Spinal cord (tissue), 10 donors: ENCODE measurements around the gene SMPDL3A. TPM values are rescaled to one million over a fixed set of nuclear protein-coding genes. Genes with fewer than 3 reads are reported as not detected.

Experiments used
- DNase-seq, 6 donors: peaks; one replicate each; pipeline versions ENCODE4 v3.0.0 to v3.0.0-alpha.2; 2013 to 2015; ENCODE audit warnings: low spot score in 6 of 6, low read depth in 4 of 6
- H3K27ac ChIP-seq: one replicate; pipeline ENCODE4 v1.5.1; 2013; ENCODE audit warnings: low read depth, low read length, control low read depth
- H3K27me3 ChIP-seq: one replicate; pipeline ENCODE4 v1.6.1; 2013; ENCODE audit warnings: low read length; ENCODE audit not compliant: control insufficient read depth, insufficient read depth
- H3K36me3 ChIP-seq: one replicate; pipeline ENCODE4 v1.6.1; 2013; ENCODE audit warnings: low read length; ENCODE audit not compliant: control insufficient read depth, insufficient read depth
- H3K4me1 ChIP-seq: one replicate; pipeline ENCODE4 v1.6.1; 2013; ENCODE audit warnings: low read length; ENCODE audit not compliant: control insufficient read depth, insufficient read depth
- H3K4me3 ChIP-seq: one replicate; pipeline ENCODE4 v1.5.1; 2013; ENCODE audit warnings: low read depth, low read length, control low read depth
- H3K9me3 ChIP-seq: one replicate; pipeline ENCODE4 v1.6.1; 2013; ENCODE audit warnings: low read length; ENCODE audit not compliant: control insufficient read depth, insufficient read depth
- WGBS: methylation state at CpG from one replicate; pipeline ENCODE4 v1.1.5; 2013; ENCODE audit warnings: missing lambda C conversion rate; ENCODE audit not compliant: insufficient coverage; 5-methylcytosine and 5-hydroxymethylcytosine counted together
- polyA plus RNA-seq, 2 donors: library from polyadenylated mRNA; unstranded; fragments of 120-200 nt; gene quantifications; one replicate each; pipeline ENCODE4 v1.2.1, GENCODE V29; 2013; ENCODE audit not compliant: insufficient read length in 2 of 2
- small RNA-seq: library from RNA; depleted of rRNA; stranded (forward); fragments of <200 nt; gene quantifications from one replicate; pipeline ENCODE3, GENCODE V24; 2014; ENCODE audit warnings: low replicate concordance
- total RNA-seq, 2 donors: library from RNA; depleted of rRNA in 1 of 2; stranded (reverse); fragments of 120-200 nt in 1 of 2; fragments of >200 nt in 1 of 2; gene quantifications; one replicate each; pipeline versions ENCODE4 v1.2.3 to v1.2.4, GENCODE V29; 2013 to 2014
- donor health status: healthy.

The SMPDL3A gene
- total and polyA plus RNA-seq, 4 donors: 9.0 to 19.1 (median 11.0) TPM

DNA sequence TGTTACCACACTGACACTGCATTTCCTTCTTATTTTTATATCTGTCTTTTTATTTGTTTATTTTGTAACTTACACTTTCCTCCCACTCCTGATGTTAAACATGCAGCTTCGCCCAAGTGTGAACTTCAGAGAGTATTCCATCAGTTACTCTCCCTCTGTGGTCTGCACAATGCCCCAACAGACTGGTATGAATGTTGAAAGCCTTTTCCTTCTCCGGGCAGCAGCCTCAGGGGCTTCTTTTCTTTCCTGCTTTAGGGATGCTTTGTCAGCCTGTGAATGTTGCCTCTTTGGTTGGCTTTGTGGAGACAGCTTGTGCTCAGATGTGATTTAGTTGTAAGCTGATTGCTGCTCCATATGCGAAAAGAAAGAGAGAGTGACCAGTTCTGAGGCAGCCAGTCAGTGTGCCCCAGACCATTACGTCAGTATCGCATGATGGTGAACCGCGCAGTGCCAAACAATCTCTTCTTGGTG is 44.0 kb downstream of the SMPDL3A start:
- Histone ChIP-seq H3K4me3 (peak overlapping the region; percentile 26), H3K27me3 (no peaks in the 10 kb centered on the region), H3K27ac (no peak overlapping the region), H3K36me3 (no peaks in the 10 kb centered on the region), H3K9me3 (no peaks in the 10 kb centered on the region), H3K4me1 (no peaks in the 10 kb centered on the region)
- WGBS: 6% methylated on average over 2 of the region's 7 CpGs
- peak; percentile 41 to 94 (median 58) for DNase-seq

DNA sequence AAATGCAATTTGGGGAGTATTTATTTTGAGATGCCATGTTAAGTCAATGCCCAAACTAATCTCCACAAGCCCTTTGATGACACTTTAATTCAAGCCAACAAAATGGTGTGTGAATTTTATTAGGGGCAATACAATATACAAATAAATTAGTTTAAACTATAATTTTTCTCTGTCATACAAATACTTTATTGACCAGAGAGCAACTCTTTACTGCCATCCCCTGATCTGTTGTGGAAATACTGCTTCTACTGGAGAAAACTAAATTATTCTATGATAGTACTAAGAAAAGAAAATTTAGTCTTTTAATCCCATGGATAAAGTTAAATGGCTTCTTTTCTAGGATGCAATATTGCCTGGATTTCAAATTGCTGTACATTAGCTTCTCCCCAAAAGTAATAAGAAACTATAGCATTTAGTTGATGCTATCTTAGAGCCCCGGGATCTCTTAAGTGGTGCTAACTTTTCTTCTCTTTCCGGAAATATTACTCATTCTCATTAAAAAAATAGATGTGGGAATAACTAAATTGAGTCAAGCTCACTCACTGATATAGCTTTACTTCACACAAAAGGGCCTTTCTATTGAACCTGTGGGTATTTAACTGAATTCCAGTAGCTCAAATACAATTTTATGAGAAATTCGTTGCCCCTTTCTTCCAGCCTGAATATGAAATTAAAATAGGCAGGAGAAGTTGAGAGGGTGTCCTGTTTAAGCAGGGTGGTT is 49.2 kb downstream of the SMPDL3A start:
- Histone ChIP-seq H3K36me3 (no peaks in the 10 kb centered on the region), H3K4me1 (no peaks in the 10 kb centered on the region), H3K27ac (no peak overlapping the region), H3K27me3 (no peaks in the 10 kb centered on the region), H3K9me3 (no peaks in the 10 kb centered on the region), H3K4me3 (no peak overlapping the region)
- WGBS: no CpG with 5 or more reads among the region's 3 CpGs
- DNase-seq: peak in 2 of 6 donors; percentile 34 to 79

DNA sequence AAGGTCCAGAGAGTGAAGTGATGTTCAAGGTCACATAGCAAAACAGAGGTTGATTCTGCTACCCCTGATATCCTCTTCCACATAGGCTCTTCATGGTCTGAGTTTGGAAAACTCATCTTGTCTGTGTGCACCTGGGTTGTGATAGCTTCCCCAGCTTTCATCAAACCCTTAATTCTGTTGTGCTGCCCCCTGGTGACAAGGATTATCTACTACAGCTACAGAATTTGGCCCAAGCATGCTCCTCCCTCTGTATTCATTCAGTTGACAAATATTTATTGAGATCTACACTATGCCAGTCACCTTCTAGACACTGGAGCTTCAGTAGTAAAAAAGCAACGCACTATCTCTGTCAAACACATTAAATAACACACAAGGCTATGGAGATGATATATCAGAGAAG is 50.4 kb downstream of the SMPDL3A start:
- H3K36me3 ChIP-seq: no peaks in the 10 kb centered on the region
- H3K4me3 ChIP-seq: no peak overlapping the region
- H3K4me1 ChIP-seq: no peaks in the 10 kb centered on the region
- WGBS: no CpG with 5 or more reads among the region's 1 CpG
- no peaks in the 10 kb centered on the region for H3K27me3 ChIP-seq
- peak in 4 of 6 donors; percentile 36 to 85 (median 68) for DNase-seq
- no peaks in the 10 kb centered on the region for H3K9me3 ChIP-seq
- no peak overlapping the region for H3K27ac ChIP-seq

DNA sequence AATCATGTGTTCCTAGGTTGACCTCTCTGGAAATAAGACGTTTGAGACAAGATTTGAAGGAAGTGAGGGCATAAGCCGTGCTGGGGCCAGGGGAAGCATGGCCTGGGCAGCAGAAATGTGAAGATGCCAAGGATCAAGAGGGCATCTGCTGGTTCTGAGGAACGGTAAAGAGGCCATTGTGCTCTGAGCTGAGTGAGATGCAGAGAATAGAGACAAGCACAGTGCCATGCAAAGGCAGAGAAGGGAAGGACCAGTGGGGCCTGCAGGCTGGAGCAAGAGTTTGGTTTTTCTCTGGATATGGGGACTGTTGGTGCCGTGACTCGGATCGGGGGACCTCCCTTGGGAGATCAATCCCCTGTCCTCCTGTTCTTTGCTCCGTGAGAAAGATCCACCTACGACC is 50.8 kb downstream of the SMPDL3A start:
- no peak for DNase-seq
- H3K36me3 ChIP-seq: no peaks in the 10 kb centered on the region
- WGBS: 70% methylated on average over 6 of the region's 8 CpGs

DNA sequence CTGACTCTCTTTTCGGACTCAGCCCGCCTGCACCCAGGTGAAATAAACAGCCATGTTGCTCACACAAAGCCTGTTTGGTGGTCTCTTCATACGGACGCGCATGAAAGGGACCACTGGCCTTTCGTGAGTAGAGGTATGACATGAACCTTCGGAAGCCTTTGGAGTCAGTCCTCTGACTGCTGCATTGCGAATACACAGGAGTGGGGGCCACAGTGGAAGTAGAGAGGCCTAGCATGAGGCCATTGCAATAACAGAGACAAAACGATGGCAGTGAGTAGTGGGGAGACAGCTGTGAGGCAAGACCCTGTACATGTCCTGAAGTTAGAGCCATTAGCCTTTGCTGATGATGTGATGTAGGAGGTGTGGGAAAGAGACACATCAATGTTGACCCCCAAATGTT is 56.4 kb downstream of the SMPDL3A start:
- no peak overlapping the region for H3K4me3 ChIP-seq
- DNase-seq: no peak
- no peaks in the 10 kb centered on the region for H3K4me1 ChIP-seq
- no peaks in the 10 kb centered on the region for H3K27me3 ChIP-seq
- no peaks in the 10 kb centered on the region for H3K36me3 ChIP-seq
- H3K9me3 ChIP-seq: no peaks in the 10 kb centered on the region
- WGBS: 97% methylated on average over 9 of the region's 9 CpGs
- H3K27ac ChIP-seq: no peak overlapping the region

More for the DNA sequence above, 50.8 kb downstream of the SMPDL3A start:
- Histone ChIP-seq H3K9me3 (no peaks in the 10 kb centered on the region), H3K4me1 (no peaks in the 10 kb centered on the region), H3K27ac (no peak overlapping the region), H3K27me3 (no peaks in the 10 kb centered on the region), H3K4me3 (no peak overlapping the region)

DNA sequence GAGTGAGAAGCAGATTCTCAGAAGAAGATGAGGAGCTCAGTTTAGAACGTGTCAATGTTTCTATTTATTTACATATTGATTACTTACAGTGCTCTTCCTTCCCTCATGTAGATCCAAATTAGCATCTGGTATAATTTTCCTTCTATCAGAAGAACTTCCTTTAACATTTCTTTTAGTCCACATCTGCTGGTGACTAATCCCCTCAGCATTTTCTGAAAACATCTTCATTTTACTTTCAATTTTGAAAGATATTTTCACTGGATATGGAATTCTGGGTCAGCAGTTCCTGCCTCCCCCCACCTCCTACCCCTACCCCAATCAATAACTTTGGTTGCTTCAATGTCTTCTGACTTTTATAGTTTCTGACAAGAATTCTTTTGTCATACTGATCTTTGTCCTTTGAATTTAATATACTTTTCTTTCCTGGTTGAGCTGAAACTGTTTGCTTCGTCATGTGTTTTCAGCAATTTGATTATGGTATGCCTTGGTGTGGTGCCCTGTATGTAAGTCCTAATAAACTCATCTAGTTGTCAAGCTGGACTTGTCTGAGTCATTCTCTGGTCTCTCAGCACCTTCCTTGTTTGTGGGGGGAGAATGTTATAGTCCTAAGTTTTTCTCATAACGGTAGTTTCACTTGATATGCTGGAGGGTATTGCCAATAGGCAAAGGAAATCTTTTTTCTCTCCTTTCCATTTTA is 57.0 kb downstream of the SMPDL3A start:
- no peak overlapping the region for H3K27ac ChIP-seq
- no peaks in the 10 kb centered on the region for H3K36me3 ChIP-seq
- no peak overlapping the region for H3K4me3 ChIP-seq
- WGBS: no CpG with 5 or more reads among the region's 3 CpGs
- no peaks in the 10 kb centered on the region for H3K27me3 ChIP-seq
- no peaks in the 10 kb centered on the region for H3K9me3 ChIP-seq
- no peaks in the 10 kb centered on the region for H3K4me1 ChIP-seq
- DNase-seq: no peak

DNA sequence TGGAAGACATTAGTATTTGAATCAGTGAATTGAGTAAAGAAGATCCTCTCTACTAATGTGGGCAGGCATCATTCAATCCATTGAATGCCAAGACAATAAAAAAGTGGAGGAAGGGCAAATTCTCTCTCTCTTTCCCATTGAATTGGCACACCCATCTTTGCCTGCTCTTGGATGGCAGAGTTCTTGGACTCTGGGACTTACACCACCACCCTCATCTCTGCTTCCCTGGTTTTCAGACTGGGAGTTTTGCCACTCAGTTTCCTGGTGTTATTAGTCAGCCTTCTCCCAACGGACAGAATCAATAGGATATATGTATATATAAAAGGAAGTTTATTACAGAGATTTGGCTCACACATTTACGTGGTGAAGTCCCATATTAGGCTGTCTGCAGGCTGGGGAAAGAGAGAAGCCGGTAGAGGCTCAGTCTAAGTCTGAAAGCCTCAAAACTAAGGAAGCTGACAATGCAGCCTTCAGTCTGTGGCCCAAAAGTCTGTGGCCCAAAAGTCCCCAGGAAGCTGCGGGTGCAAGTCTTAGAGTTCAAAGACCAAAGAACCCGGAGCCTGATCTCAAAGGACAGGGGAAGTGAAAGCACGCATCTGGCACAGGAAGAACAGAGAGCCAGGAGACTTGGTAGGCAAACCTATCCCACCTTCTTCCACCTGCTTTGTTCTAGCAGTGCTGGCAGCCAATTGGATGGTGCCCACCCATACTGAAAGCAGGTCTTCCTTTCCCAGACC is 64.4 kb downstream of the SMPDL3A start:
- no peak overlapping the region for H3K27ac ChIP-seq
- H3K4me1 ChIP-seq: no peaks in the 10 kb centered on the region
- WGBS: 88% methylated on average over 3 of the region's 6 CpGs
- no peak overlapping the region for H3K4me3 ChIP-seq
- DNase-seq: no peak
- H3K36me3 ChIP-seq: no peaks in the 10 kb centered on the region
- no peaks in the 10 kb centered on the region for H3K9me3 ChIP-seq
- no peaks in the 10 kb centered on the region for H3K27me3 ChIP-seq

Small RNA genes lying within 50 kb of the gene (small RNA-seq; reads per million reads assigned to genes)
- 0.12 reads per million for gene RN7SL564P

Other genes starting within 250 kb of the SMPDL3A start
- 10 to 100 TPM in 1 of 2 donors, 1 to 10 TPM in 1; 4.7 to 12.8 TPM for gene PKIB, start 178.9 kb upstream of the SMPDL3A start, total RNA-seq
- 10 to 100 TPM; 11.0 to 15.7 TPM for gene PKIB, start 178.9 kb upstream of the SMPDL3A start, polyA plus RNA-seq
- 100 to 1,000 TPM; 138 to 149 TPM for gene FABP7, start 9.5 kb upstream of the SMPDL3A start, total RNA-seq
- 100 to 1,000 TPM; 395 to 537 TPM for gene FABP7, start 9.5 kb upstream of the SMPDL3A start, polyA plus RNA-seq
- gene CLVS2, start 207.0 kb downstream of the SMPDL3A start, total RNA-seq: 10 to 100 TPM in 1 of 2 donors, 1 to 10 TPM in 1; 6.4 to 30.1 TPM
- 10 to 100 TPM; 10.1 to 16.8 TPM for gene CLVS2, start 207.0 kb downstream of the SMPDL3A start, polyA plus RNA-seq